DOHH2 (cell line): ENCODE data around the gene GALR1.

Source experiments
- CTCF ChIP-seq: fragments of 200-600 bp; sonication (generic); IDR thresholded peaks from one replicate; pipeline ENCODE4 v1.5.1; 2014; ENCODE audit warnings: antibody characterized with exemption, mild to moderate bottlenecking, low read depth, low read length; ENCODE audit not compliant: poor library complexity, severe bottlenecking
- EZH2phosphoT487 ChIP-seq: fragments of 200-600 bp; sonication (generic); IDR thresholded peaks from 2 replicates; pipeline ENCODE4 v1.6.1; 2017; ENCODE audit warnings: borderline replicate concordance, mild to moderate bottlenecking, antibody characterized with exemption, low read length, moderate library complexity, mixed read lengths

- TF ChIP-seq CTCF (no peak), EZH2phosphoT487 (no peak)
Observed at GRCh38 chr18:77262643-77263465, 13.2 kb downstream of the GALR1 start.
